Measurements from ENCODE around the gene TMEM178B. TPM values are rescaled to one million over a fixed set of nuclear protein-coding genes. Genes with fewer than 3 reads are reported as not detected.
"Not testable (repeated sequence)": the region's sequence is repeated elsewhere in the genome, so short reads cannot be mapped to it uniquely, and the experiment has no call there.

TMEM178B gene
- total RNA-seq, 2 experiments from 2014 or later: 0.05 to 0.10 TPM

DNA sequence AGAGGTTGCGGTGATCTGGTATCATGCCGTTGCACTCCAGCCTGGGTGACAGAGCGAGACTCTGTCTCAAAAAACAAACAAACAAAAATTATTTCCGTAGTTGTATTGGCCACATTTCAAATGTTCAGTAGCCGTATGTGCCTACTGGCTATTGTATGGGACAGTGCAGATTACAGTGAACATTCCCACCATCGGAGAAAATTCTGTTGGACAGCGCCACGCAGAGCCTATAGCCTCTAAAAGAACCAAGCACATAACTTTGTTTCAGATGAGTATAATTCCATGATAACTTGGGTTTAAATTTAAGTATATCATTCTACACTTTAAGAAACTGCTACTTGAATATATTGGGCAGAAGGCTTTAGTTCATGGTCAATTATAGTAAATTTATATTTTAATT, 5.4 kb downstream of the TMEM178B start:
- H3K27ac Mint-ChIP-seq: no peak overlapping the region
- DNase-seq (no peak), ATAC-seq (no peak)
- peaks cover 10% of the 10 kb centered on the region for H3K27me3 Mint-ChIP-seq (ENCODE audit: low read depth)
- H3K4me3 Mint-ChIP-seq: no peak overlapping the region
- no peaks in the 10 kb centered on the region for H3K36me3 Mint-ChIP-seq (ENCODE audit: low read depth)
- peaks cover 3% of the 10 kb centered on the region for H3K4me1 Mint-ChIP-seq (ENCODE audit: low read depth)
- no peaks in the 10 kb centered on the region for H3K9me3 Mint-ChIP-seq (ENCODE audit: insufficient read depth)
- ChIA-PET CTCF (no interaction called here), POLR2A (no interaction called here)

DNA sequence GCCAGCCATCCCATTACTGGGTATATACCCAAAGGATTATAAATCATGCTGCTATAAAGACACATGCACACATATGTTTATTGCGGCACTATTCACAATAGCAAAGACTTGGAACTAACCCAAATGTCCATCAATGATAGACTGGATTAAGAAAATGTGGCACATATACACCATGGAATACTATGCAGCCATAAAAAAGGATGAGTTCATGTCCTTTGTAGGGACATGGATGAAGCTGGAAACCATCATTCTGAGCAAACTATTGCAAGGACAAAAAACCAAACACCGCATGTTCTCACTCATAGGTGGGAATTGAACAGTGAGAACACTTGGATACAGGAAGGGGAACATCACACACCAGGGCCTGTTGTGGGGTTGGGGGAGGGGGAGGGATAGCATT, 15.6 kb downstream of the TMEM178B start:
- H3K4me1 Mint-ChIP-seq (ENCODE audit: low read depth); H3K4me3 Mint-ChIP-seq; CTCF ChIA-PET; H3K27ac Mint-ChIP-seq; H3K36me3 Mint-ChIP-seq (ENCODE audit: low read depth); DNase-seq; POLR2A ChIA-PET; H3K9me3 Mint-ChIP-seq (ENCODE audit: insufficient read depth); ATAC-seq: not testable (repeated sequence)
- peaks cover 11% of the 10 kb centered on the region for H3K27me3 Mint-ChIP-seq (ENCODE audit: low read depth)

DNA sequence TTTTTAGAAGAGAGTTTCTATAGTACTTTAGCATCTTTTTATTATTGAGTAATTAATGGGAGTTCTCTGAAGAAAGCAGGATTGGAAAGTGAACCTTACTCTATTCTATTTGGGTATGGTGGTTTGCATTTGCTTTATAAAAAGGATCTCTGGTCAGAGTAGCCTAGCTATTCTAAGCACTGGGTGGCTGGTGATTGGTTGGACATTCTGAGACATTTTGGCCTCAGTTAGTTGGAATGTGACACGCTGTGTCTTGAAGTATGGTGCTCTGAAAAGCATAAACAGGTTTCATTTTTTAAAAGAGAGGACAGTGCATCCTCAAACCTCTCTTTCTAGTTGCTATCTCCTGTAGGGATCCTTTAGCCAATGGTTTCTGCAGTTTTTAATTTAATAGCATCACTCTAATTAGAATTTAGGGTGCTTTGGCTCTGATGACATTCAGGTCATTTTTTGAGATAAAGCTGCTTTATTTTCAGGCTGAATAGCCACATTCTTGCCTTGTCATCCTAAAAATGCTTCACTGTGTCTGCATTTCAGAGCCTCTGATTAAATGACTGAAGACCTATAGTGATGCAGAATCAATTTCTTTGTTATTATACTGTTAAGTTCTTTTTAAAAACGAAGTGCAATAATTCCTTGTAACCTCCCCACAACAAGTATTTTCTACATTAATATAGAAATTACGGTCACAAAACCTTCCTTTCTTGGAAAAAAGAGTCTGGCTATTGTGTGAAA, 20.6 kb downstream of the TMEM178B start:
- no peaks in the 10 kb centered on the region for H3K4me1 Mint-ChIP-seq (ENCODE audit: low read depth)
- no peaks in the 10 kb centered on the region for H3K36me3 Mint-ChIP-seq (ENCODE audit: low read depth)
- ChIA-PET CTCF (no interaction called here), POLR2A (no interaction called here)
- no peak for ATAC-seq
- no peaks in the 10 kb centered on the region for H3K27me3 Mint-ChIP-seq (ENCODE audit: low read depth)
- H3K4me3 Mint-ChIP-seq: no peak overlapping the region
- DNase-seq: no peak
- H3K27ac Mint-ChIP-seq: no peak overlapping the region
- no peaks in the 10 kb centered on the region for H3K9me3 Mint-ChIP-seq (ENCODE audit: insufficient read depth)

DNA sequence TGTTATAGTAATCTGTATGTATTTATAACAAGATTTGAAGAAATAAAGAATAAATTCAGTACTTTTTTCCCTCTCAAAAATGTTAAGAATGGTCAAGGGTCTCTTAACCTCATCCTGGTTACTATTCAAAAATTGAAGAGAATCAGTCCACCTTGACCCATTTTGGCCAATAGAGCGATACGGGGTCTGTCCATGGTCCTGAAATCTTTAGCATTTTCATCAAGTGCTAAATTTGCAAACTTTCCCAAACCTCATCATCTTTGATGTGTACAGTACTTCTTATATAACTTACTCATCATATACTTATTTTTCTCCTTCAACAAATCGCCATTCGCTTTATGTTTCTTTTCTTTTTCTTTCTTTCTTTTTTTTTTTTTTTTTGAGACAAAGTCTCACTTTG, 23.6 kb downstream of the TMEM178B start:
- Mint-ChIP-seq H3K27ac (no peak overlapping the region), H3K9me3 (ENCODE audit: insufficient read depth) (no peaks in the 10 kb centered on the region), H3K4me3 (no peak overlapping the region), H3K4me1 (ENCODE audit: low read depth) (no peaks in the 10 kb centered on the region), H3K27me3 (ENCODE audit: low read depth) (no peaks in the 10 kb centered on the region), H3K36me3 (ENCODE audit: low read depth) (no peaks in the 10 kb centered on the region)
- POLR2A ChIA-PET: no interaction called here
- ATAC-seq (no peak), DNase-seq (peak; percentile 22)
- CTCF ChIA-PET: no interaction called here

DNA sequence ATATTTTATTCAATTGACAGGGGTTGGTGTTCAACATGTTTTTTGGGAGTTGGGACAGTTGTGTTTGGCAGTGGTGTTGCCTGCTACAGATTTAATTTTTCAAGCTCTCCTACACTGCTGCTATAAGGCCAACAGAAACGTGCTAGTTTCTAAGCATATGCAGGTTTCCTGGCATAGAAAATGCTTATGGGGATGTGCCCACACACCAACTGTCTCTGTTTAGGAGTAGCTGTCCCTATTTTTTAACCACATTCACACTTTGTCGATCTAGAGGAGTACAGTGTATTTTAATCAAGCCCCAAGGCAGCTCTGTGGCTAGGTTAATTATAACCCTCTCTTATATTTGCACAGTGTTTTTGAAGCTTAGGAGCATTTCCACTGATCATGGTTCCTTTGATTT, 28.6 kb downstream of the TMEM178B start:
- H3K4me1 Mint-ChIP-seq (ENCODE audit: low read depth): no peaks in the 10 kb centered on the region
- DNase-seq (no peak), ATAC-seq (no peak)
- no peak overlapping the region for H3K4me3 Mint-ChIP-seq
- no peaks in the 10 kb centered on the region for H3K9me3 Mint-ChIP-seq (ENCODE audit: insufficient read depth)
- CTCF ChIA-PET: no interaction called here
- peaks cover 4% of the 10 kb centered on the region for H3K27me3 Mint-ChIP-seq (ENCODE audit: low read depth)
- POLR2A ChIA-PET: no interaction called here
- no peak overlapping the region for H3K27ac Mint-ChIP-seq
- H3K36me3 Mint-ChIP-seq (ENCODE audit: low read depth): no peaks in the 10 kb centered on the region

DNA sequence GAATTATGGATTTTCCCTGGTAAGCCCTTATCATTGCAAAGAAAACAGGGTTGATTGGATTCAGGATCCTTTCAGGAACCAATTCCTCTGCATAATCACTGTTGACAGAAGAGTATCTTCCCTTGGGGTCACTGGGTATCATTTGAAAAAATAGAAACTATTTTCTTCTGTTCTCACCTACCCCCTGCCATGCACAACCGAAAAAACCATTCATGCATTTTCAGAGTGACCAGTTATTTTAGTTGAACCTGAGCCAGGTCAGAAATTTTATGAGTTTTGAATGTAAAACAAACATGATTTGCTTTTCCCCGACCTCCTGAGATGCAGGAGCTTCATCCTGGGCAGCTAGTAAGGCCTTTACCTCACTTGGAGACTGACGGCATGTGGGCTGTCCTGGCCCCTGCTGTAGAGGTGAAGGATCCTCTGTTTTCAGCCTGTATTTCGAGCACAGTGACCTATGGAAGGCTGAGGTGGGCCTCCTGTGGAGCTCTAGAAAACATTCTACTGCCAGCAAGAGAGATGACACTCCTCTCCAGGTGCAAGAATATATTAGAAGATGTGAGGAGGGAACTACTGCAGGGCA, 30.1 kb downstream of the TMEM178B start:
- Mint-ChIP-seq H3K9me3 (ENCODE audit: insufficient read depth) (no peaks in the 10 kb centered on the region), H3K4me1 (ENCODE audit: low read depth) (no peaks in the 10 kb centered on the region), H3K4me3 (no peak overlapping the region), H3K36me3 (ENCODE audit: low read depth) (no peaks in the 10 kb centered on the region), H3K27me3 (ENCODE audit: low read depth) (peaks cover 4% of the 10 kb centered on the region), H3K27ac (no peak overlapping the region)
- POLR2A ChIA-PET: no interaction called here
- ATAC-seq (no peak), DNase-seq (no peak)
- CTCF ChIA-PET: no interaction called here

DNA sequence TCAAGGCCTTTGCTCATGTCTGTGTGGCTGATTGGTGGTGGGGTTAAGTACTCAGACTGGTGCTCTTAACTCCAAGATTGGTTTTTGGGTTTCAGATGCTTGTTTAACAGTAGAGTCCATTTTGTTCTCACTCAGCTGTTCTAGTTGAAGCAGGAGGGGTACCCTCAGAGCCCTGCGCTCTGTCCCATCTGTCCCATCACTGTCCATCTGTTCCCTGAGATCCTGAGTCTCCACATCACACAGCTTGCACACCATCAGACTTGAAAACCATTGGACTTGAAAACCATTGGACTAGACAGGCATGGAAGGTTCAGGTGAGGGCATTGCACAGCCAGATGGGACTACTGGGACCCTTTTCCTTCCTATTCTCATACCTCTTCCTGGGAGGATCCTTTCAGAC, 39.3 kb downstream of the TMEM178B start:
- no peaks in the 10 kb centered on the region for H3K36me3 Mint-ChIP-seq (ENCODE audit: low read depth)
- H3K4me1 Mint-ChIP-seq (ENCODE audit: low read depth): no peaks in the 10 kb centered on the region
- no peak for ATAC-seq
- ChIA-PET POLR2A (no interaction called here), CTCF (no interaction called here)
- no peak overlapping the region for H3K27ac Mint-ChIP-seq
- peaks cover 5% of the 10 kb centered on the region for H3K27me3 Mint-ChIP-seq (ENCODE audit: low read depth)
- H3K9me3 Mint-ChIP-seq (ENCODE audit: insufficient read depth): no peaks in the 10 kb centered on the region
- no peak overlapping the region for H3K4me3 Mint-ChIP-seq
- DNase-seq: no peak

DNA sequence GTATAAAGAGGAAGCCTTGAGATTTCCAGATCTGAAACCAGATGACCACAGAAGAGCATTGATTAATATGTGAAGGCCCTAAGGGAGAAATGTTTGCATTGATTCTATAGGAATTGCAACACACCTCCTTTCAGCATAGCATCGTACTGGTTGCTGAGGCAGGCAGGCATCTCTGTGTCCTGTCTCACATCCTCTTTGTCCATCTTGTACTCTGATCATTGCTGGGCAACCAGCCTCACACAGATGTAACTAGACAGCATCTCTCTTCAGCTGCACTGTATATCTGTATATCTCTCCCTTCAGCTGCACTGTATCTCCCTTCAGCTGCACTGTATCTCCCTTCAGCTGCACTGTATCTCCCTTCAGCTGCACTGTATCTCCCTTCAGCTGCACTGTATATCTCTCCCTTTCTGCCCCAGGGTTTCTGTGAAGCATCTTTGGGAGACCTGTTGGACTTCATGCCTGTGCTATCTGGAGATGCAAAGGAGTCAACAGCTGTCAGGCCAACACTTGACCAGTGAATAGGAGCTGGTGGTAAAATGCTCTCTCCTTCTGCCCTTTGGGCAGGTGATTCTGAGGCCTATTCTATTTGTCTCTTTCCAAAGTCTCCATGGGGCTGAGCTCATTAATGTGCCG, 40.3 kb downstream of the TMEM178B start:
- no peak for DNase-seq
- no peak for ATAC-seq
- Mint-ChIP-seq H3K36me3 (ENCODE audit: low read depth) (no peaks in the 10 kb centered on the region), H3K9me3 (ENCODE audit: insufficient read depth) (no peaks in the 10 kb centered on the region), H3K27ac (no peak overlapping the region), H3K27me3 (ENCODE audit: low read depth) (peaks cover 5% of the 10 kb centered on the region), H3K4me3 (no peak overlapping the region), H3K4me1 (ENCODE audit: low read depth) (no peaks in the 10 kb centered on the region)
- POLR2A ChIA-PET: no interaction called here
- CTCF ChIA-PET: no interaction called here

DNA sequence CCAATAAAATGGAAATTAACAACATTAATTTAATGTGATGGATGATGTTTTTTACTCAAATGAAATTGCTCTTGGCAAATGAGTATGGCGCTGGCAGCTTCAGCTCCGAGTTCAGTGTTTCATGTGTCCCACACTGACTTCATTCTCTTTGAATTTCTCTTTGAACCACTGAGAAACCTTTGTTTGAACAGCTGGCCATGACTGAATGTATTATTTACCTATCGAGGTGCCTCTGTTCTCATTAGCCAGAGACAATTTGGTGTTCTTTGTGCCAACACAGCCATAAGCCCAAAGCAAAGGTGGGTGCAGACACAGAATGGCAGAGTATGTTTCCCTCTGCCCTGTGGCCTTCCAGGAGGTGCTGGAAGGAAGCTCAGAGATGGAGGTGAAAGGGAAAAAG, 42.1 kb downstream of the TMEM178B start:
- Mint-ChIP-seq H3K4me1 (ENCODE audit: low read depth) (no peaks in the 10 kb centered on the region), H3K9me3 (ENCODE audit: insufficient read depth) (no peaks in the 10 kb centered on the region), H3K36me3 (ENCODE audit: low read depth) (no peaks in the 10 kb centered on the region), H3K27ac (no peak overlapping the region), H3K4me3 (no peak overlapping the region), H3K27me3 (ENCODE audit: low read depth) (peaks cover 7% of the 10 kb centered on the region)
- ChIA-PET POLR2A (no interaction called here), CTCF (no interaction called here)
- ATAC-seq (no peak), DNase-seq (no peak)

DNA sequence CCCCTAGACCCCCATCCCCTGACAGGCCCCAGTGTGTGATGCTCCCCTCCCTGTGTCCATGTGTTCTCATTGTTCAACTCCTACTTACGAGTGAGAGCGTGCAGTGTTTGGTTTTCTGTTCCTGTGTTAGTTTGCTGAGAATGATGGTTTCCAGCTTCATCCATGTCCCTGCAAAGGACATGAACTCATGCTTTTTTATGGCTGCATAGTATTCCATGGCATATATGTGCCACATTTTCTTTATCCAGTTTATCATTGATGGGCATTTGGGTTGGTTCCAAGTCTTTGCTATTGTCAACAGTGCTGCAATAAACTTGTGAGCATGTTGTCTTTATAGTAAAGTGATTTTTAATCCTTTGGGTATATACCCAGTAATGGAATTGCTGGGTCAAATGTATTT, 42.8 kb downstream of the TMEM178B start:
- H3K4me3 Mint-ChIP-seq; H3K4me1 Mint-ChIP-seq (ENCODE audit: low read depth); H3K9me3 Mint-ChIP-seq (ENCODE audit: insufficient read depth); ATAC-seq; POLR2A ChIA-PET; CTCF ChIA-PET; DNase-seq; H3K27ac Mint-ChIP-seq; H3K36me3 Mint-ChIP-seq (ENCODE audit: low read depth): not testable (repeated sequence)
- H3K27me3 Mint-ChIP-seq (ENCODE audit: low read depth): peaks cover 13% of the 10 kb centered on the region

DNA sequence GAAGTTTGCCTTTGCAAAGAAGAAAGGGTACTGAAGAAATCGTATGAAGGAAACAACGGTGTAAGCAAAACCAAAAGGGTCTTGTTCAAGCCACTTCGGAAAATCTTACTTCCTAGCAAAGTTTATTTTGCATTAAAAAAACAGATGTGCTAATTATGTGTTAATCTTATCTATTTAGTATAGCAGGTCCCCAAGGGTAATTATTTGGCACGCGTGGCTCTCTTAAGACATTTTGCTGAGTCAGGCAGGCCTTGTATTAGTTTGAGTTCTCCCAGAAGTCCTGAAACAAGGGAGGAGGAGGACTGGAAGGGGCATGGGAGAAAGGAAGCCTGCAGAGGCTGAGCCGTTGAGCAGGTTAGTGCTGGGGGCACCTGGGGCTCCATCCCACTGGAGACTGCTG, 44.9 kb downstream of the TMEM178B start:
- no peaks in the 10 kb centered on the region for H3K9me3 Mint-ChIP-seq (ENCODE audit: insufficient read depth)

DNA sequence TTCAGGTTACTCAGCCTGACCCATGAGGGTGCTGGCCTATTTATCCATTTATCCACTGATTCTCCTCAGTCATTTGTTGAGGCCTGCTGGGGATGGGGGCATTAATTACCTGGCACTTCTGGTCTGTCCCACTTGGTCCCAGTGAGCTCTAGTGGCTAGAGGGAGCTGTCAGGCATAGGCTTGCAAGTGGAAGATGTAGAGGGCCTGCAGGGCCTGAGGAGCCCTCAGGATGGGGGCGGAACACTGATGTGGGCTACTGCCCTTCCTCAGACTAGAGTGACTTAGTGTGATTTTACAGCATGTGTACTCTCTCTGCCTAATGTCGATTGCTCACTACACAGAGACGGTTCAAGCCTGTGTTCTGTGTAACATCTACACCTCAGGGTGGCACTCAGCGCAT, 45.3 kb downstream of the TMEM178B start:
- ATAC-seq: no peak
- Mint-ChIP-seq H3K4me3 (no peak overlapping the region), H3K27me3 (ENCODE audit: low read depth) (peaks cover 17% of the 10 kb centered on the region), H3K27ac (no peak overlapping the region), H3K36me3 (ENCODE audit: low read depth) (no peaks in the 10 kb centered on the region), H3K9me3 (ENCODE audit: insufficient read depth) (no peaks in the 10 kb centered on the region), H3K4me1 (ENCODE audit: low read depth) (no peaks in the 10 kb centered on the region)
- DNase-seq: no peak
- CTCF ChIA-PET: no interaction called here
- POLR2A ChIA-PET: no interaction called here

More for the DNA sequence above, 44.9 kb downstream of the TMEM178B start:
- H3K27me3 Mint-ChIP-seq (ENCODE audit: low read depth): peaks cover 17% of the 10 kb centered on the region
- ATAC-seq (no peak), DNase-seq (no peak)
- H3K36me3 Mint-ChIP-seq (ENCODE audit: low read depth): no peaks in the 10 kb centered on the region
- CTCF ChIA-PET: no interaction called here
- no peaks in the 10 kb centered on the region for H3K4me1 Mint-ChIP-seq (ENCODE audit: low read depth)
- POLR2A ChIA-PET: no interaction called here
- H3K27ac Mint-ChIP-seq: no peak overlapping the region
- H3K4me3 Mint-ChIP-seq: no peak overlapping the region

DNA sequence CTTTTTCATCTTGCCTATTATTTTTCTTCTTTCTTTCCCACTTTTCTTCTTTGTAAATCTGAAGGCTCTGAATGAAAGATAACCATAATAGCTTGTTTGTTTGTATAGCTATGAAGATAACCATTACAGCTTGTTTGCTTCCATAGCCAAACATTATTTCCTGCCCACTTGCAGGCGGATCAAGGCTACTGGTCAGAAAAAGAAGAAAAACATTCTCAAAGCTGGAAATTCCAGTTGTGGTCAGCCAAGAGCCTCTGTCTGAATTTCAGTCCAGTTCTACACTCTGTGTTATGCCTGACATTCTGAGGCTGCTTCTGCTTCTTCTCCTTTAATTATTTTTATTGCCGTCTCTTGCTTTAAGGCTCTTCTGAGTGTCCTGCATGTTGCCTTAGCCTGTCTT, 48.9 kb downstream of the TMEM178B start:
- ATAC-seq: no peak
- POLR2A ChIA-PET: no interaction called here
- Mint-ChIP-seq H3K36me3 (ENCODE audit: low read depth) (no peaks in the 10 kb centered on the region), H3K27ac (no peak overlapping the region), H3K9me3 (ENCODE audit: insufficient read depth) (no peaks in the 10 kb centered on the region), H3K4me1 (ENCODE audit: low read depth) (no peaks in the 10 kb centered on the region), H3K27me3 (ENCODE audit: low read depth) (peaks cover 17% of the 10 kb centered on the region), H3K4me3 (no peak overlapping the region)
- CTCF ChIA-PET: no interaction called here
- no peak for DNase-seq
